Neural cell (in vitro differentiated cells): ENCODE data around the gene WNK2. TPM values are rescaled to one million over a fixed set of nuclear protein-coding genes. Genes with fewer than 3 reads are reported as not detected.

Experiments
- H2AFZ ChIP-seq: fragments of 200-600, 300-800 bp; sonication (generic), shearing (Covaris generic); 2 replicates; pipeline ENCODE4 v1.6.0; 2014; ENCODE audit warnings: low read depth, mild to moderate bottlenecking, antibody characterized with exemption, low read length, moderate library complexity
- H3F3A ChIP-seq: fragments of 200-600 bp; shearing (Covaris generic); 2 replicates; pipeline ENCODE4 v1.6.1; 2016; ENCODE audit warnings: mild to moderate bottlenecking, moderate library complexity, mixed read lengths, antibody characterized with exemption, low read length; ENCODE audit not compliant: insufficient read depth, poor library complexity, severe bottlenecking
- H3K27ac ChIP-seq: fragments of 200-600, 300-800 bp; sonication (generic), shearing (Covaris generic); 2 replicates; pipeline ENCODE4 v1.5.1; 2014; ENCODE audit warnings: mild to moderate bottlenecking, low read length, moderate library complexity
- H3K27me3 ChIP-seq: fragments of 300-800, 200-600 bp; sonication (generic), shearing (Covaris generic); 2 replicates; pipeline ENCODE4 v1.6.0; 2014; ENCODE audit warnings: mild to moderate bottlenecking, low read depth, low read length, moderate library complexity; ENCODE audit not compliant: insufficient read depth
- H3K36me3 ChIP-seq: fragments of 300-800, 200-600 bp; sonication (generic), shearing (Covaris generic); 2 replicates; pipeline ENCODE4 v1.5.1; 2014; ENCODE audit warnings: mild to moderate bottlenecking, antibody characterized with exemption, low read length, moderate library complexity; ENCODE audit not compliant: insufficient read depth
- H3K4me2 ChIP-seq: fragments of 300-800, 200-600 bp; sonication (generic), shearing (Covaris generic); 2 replicates; pipeline ENCODE4 v1.6.0; 2014; ENCODE audit warnings: mild to moderate bottlenecking, low read length
- H3K4me3 ChIP-seq: fragments of 300-800, 200-600 bp; sonication (generic), shearing (Covaris generic); 2 replicates; pipeline ENCODE4 v1.5.1; 2014; ENCODE audit warnings: mild to moderate bottlenecking, low read length, moderate library complexity
- H3K79me2 ChIP-seq: fragments of 200-600 bp; shearing (Covaris generic); replicated peaks from 2 replicates; pipeline ENCODE4 v1.6.0; 2014; ENCODE audit warnings: mild to moderate bottlenecking, low read length, moderate library complexity; ENCODE audit not compliant: insufficient read depth
- H3K9ac ChIP-seq: fragments of 300-800, 200-600 bp; sonication (generic), shearing (Covaris generic); 2 replicates; pipeline ENCODE4 v1.6.1; 2016; ENCODE audit warnings: mild to moderate bottlenecking, low read length, mixed read lengths
- H3K9me2 ChIP-seq: fragments of 200-600 bp; shearing (Covaris generic); 2 replicates; pipeline ENCODE4 v1.6.1; 2016; ENCODE audit warnings: mild to moderate bottlenecking, low read length, mixed read lengths; ENCODE audit not compliant: insufficient read depth
- H3K9me3 ChIP-seq: fragments of 200-600, 300-800 bp; sonication (generic), shearing (Covaris generic); 2 replicates; pipeline ENCODE4 v1.6.1; 2016; ENCODE audit warnings: mild to moderate bottlenecking, mixed run types, low read length, moderate library complexity, mixed read lengths
- H4K20me1 ChIP-seq: fragments of 200-600 bp; shearing (Covaris generic); 2 replicates; pipeline ENCODE4 v1.6.1; 2016; ENCODE audit warnings: mild to moderate bottlenecking, mixed run types; ENCODE audit not compliant: insufficient read depth
- EP300 ChIP-seq: fragments of 450-650 bp; conservative IDR thresholded peaks from 2 replicates; pipeline ENCODE4 v1.6.1; 2014; ENCODE audit warnings: antibody characterized with exemption, mild to moderate bottlenecking, moderate library complexity; ENCODE audit not compliant: poor library complexity, severe bottlenecking
- EZH2 ChIP-seq: fragments of 200-600, 300-800 bp; shearing (Covaris generic), sonication (generic); IDR thresholded peaks from 2 replicates; pipeline ENCODE4 v1.6.1; 2014; ENCODE audit warnings: antibody characterized with exemption, low read length, borderline replicate concordance, mild to moderate bottlenecking; ENCODE audit not compliant: insufficient read depth, poor library complexity, severe bottlenecking
- MXI1 ChIP-seq: fragments of 450-650 bp; conservative IDR thresholded peaks from 2 replicates; pipeline ENCODE4 v1.6.1; 2014; ENCODE audit warnings: antibody characterized with exemption, mild to moderate bottlenecking; ENCODE audit not compliant: poor library complexity, severe bottlenecking
- POLR2AphosphoS5 ChIP-seq: IDR thresholded peaks from 2 replicates; pipeline ENCODE4 v1.6.1; 2012
- RAD21 ChIP-seq: fragments of 450-650 bp; conservative IDR thresholded peaks from 2 replicates; pipeline ENCODE4 v1.6.1; 2014; ENCODE audit warnings: antibody characterized with exemption, mild to moderate bottlenecking, moderate library complexity
- SMC3 ChIP-seq: fragments of 450-650 bp; conservative IDR thresholded peaks from 2 replicates; pipeline ENCODE4 v1.6.1; 2014; ENCODE audit warnings: antibody characterized with exemption, mild to moderate bottlenecking, moderate library complexity; ENCODE audit not compliant: poor library complexity
- TAF1 ChIP-seq: IDR thresholded peaks from 2 replicates; pipeline ENCODE4 v1.6.1; 2012; ENCODE audit warnings: low read depth
- polyA plus RNA-seq: library from polyadenylated mRNA; depleted of rRNA; stranded (reverse); fragments of >200 nt; gene quantifications from 2 replicates; pipeline ENCODE4 v1.2.3, GENCODE V29; 2014
- TF ChIP-seq, protein P1 (sequence below): fragments of 450-650 bp; IDR thresholded peaks from 2 replicates; pipeline ENCODE4 v1.5.1; 2014; ENCODE audit warnings: antibody characterized with exemption, mild to moderate bottlenecking, moderate library complexity; ENCODE audit not compliant: poor library complexity, severe bottlenecking
- TF ChIP-seq, protein P2 (sequence below): IDR thresholded peaks from 2 replicates; pipeline ENCODE4 v1.6.1; 2012; ENCODE audit warnings: borderline replicate concordance

WNK2 gene
- polyA plus RNA-seq, 1 donor from 2014 or later: 37.1 TPM

DNA sequence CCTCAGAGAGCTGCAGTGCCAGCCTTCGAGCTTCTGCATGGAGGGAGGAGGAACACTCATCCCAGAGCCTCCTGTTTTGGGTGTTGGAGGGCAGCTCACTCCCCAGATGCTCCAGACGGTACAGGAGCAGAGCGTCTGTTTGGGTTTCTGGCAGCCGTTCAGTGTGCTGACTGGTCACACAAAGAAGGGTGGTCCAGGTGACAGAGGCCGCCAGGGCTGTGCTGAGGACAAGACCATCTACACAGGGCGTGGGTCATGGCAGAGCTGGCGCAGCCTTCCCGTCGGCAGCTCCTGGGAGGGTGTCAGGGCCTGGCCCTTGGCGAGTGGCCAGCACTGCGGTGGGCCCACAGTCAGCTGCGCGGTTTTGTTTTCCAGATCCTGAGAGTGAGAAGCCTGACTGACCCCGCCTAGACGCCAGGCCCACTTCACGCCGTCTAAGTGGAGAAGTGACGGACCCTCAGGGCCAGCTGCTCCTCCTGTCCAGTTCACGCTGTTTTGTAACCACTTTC is 136.1 kb downstream of the WNK2 start:
- Histone ChIP-seq H3K36me3 (no peaks in the 10 kb centered on the region), H3K79me2 (no peaks in the 10 kb centered on the region), H3K27me3 (no peaks in the 10 kb centered on the region), H2AFZ (no peak overlapping the region), H3F3A (no peaks in the 10 kb centered on the region), H3K27ac (no peak overlapping the region), H3K9me2 (no peaks in the 10 kb centered on the region), H3K9ac (no peak overlapping the region), H4K20me1 (no peaks in the 10 kb centered on the region), H3K4me2 (no peak overlapping the region), H3K4me3 (no peak overlapping the region), H3K9me3 (no peaks in the 10 kb centered on the region)
- TF ChIP-seq MXI1 (no peak), RAD21 (no peak), TAF1 (no peak), POLR2AphosphoS5 (no peak), SMC3 (no peak), EP300 (no peak), EZH2 (no peak)
- TF ChIP-seq, protein P1, sequence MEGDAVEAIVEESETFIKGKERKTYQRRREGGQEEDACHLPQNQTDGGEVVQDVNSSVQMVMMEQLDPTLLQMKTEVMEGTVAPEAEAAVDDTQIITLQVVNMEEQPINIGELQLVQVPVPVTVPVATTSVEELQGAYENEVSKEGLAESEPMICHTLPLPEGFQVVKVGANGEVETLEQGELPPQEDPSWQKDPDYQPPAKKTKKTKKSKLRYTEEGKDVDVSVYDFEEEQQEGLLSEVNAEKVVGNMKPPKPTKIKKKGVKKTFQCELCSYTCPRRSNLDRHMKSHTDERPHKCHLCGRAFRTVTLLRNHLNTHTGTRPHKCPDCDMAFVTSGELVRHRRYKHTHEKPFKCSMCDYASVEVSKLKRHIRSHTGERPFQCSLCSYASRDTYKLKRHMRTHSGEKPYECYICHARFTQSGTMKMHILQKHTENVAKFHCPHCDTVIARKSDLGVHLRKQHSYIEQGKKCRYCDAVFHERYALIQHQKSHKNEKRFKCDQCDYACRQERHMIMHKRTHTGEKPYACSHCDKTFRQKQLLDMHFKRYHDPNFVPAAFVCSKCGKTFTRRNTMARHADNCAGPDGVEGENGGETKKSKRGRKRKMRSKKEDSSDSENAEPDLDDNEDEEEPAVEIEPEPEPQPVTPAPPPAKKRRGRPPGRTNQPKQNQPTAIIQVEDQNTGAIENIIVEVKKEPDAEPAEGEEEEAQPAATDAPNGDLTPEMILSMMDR: no peak
- TF ChIP-seq, protein P2, sequence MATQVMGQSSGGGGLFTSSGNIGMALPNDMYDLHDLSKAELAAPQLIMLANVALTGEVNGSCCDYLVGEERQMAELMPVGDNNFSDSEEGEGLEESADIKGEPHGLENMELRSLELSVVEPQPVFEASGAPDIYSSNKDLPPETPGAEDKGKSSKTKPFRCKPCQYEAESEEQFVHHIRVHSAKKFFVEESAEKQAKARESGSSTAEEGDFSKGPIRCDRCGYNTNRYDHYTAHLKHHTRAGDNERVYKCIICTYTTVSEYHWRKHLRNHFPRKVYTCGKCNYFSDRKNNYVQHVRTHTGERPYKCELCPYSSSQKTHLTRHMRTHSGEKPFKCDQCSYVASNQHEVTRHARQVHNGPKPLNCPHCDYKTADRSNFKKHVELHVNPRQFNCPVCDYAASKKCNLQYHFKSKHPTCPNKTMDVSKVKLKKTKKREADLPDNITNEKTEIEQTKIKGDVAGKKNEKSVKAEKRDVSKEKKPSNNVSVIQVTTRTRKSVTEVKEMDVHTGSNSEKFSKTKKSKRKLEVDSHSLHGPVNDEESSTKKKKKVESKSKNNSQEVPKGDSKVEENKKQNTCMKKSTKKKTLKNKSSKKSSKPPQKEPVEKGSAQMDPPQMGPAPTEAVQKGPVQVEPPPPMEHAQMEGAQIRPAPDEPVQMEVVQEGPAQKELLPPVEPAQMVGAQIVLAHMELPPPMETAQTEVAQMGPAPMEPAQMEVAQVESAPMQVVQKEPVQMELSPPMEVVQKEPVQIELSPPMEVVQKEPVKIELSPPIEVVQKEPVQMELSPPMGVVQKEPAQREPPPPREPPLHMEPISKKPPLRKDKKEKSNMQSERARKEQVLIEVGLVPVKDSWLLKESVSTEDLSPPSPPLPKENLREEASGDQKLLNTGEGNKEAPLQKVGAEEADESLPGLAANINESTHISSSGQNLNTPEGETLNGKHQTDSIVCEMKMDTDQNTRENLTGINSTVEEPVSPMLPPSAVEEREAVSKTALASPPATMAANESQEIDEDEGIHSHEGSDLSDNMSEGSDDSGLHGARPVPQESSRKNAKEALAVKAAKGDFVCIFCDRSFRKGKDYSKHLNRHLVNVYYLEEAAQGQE: no peak

DNA sequence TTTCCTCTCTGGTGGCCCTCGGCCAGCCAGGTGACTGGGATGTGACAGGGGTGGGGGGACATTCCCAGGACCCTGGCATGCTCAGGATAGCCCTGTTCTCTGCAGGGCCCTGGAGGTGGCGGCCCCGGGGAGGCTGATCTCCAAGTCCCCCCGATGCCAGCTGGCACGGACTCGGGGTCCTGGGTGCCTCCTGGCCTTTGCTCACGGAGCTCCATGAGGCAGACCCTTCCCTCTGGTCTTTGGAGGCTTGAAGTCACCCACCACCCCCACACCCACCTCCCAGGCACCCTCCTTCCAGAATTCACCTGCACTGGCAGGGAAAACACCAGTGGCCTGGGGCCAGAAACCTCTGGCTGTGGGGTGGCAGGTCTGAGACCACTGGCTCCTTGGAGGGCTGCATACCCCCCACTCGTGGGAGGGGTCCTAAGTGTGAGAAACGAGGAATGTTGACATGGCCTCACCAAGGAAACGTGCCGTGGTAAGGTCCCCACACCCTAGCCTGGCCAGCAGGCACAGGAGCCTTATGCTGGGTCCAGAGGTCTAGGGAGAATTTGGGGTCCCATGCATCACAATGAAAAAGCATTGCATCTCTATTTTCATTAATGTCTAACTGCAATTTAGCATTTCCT is 136.8 kb downstream of the WNK2 start:
- H2AFZ ChIP-seq: no peak overlapping the region
- no peaks in the 10 kb centered on the region for H3K27me3 ChIP-seq
- no peak overlapping the region for H3K4me2 ChIP-seq
- no peaks in the 10 kb centered on the region for H3K36me3 ChIP-seq
- H4K20me1 ChIP-seq: no peaks in the 10 kb centered on the region
- no peak overlapping the region for H3K27ac ChIP-seq
- H3K9me3 ChIP-seq: no peaks in the 10 kb centered on the region
- no peak overlapping the region for H3K4me3 ChIP-seq
- H3K9ac ChIP-seq: no peak overlapping the region
- no peaks in the 10 kb centered on the region for H3F3A ChIP-seq
- no peaks in the 10 kb centered on the region for H3K9me2 ChIP-seq
- TF ChIP-seq EP300 (no peak), EZH2 (no peak), SMC3 (no peak), RAD21 (no peak), POLR2AphosphoS5 (no peak), MXI1 (no peak), TAF1 (no peak)
- TF ChIP-seq, protein P1: no peak
- TF ChIP-seq, protein P2: no peak
- H3K79me2 ChIP-seq: no peaks in the 10 kb centered on the region
